OCI-LY3 (cell line): ENCODE measurements around the gene SOX12.

Experiments
- CTCF ChIP-seq: fragments of 200-600, 300-600 bp; sonication (generic); IDR thresholded peaks from 2 replicates; pipeline ENCODE4 v1.5.1; 2014; ENCODE audit warnings: antibody characterized with exemption, low read length, low read depth
- EZH2phosphoT487 ChIP-seq: fragments of 200-600 bp; shearing (Covaris generic); IDR thresholded peaks from 2 replicates; pipeline ENCODE4 v1.6.1; 2018; ENCODE audit warnings: antibody characterized with exemption, mixed run types, low read depth

DNA sequence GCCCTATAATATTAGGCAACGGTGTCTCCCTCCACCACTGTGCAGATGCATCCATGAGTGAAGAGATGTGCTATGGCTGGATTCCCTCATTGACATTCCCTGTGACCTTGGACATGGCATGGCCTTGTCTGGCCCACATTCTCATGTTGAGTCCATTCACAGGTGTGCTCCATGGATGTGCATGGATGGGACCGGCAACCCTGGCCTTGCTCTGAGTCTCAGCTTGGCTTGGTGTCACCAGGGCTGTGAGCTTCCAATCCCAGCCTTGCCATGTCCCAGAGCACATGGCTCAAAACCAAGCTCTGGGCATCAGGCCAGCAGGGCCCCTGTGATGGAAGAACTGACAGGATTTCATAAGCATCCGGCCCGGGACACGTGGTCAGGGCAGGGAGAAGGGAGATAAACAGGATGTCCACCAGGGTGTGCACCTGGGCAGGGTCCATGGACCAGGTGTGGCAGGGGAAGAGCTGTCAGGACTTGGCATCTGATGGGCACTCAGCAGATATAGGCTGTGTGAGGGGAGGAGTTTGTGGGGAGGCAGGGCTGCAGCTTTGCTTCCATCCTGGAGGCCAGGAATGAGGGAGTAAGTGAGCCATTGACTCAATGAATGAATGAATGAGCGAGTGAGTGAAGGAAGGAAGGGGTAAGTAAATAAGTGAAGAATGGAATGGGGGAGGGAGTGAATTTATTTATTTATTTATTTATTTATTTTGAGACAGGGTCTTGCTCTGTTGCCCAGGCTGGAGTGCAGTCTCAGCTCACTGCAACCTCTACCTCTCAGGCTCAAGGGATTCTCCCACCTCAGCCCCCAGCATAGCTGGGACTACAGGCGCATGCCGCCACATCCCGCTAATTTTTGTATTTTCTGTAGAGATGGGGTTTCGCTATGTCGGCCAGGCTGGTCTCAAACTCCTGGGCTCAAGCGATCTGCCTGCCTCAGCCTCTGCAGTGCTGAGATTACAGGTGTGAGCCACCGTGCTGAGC, 37.2 kb downstream of the SOX12 start:
- peak; percentile 30 for TF ChIP-seq CTCF
- no peak for TF ChIP-seq EZH2phosphoT487
